Measurements from ENCODE around the gene TNFAIP8L2.
"Not testable (repeated sequence)": the region's sequence is repeated elsewhere in the genome, so short reads cannot be mapped to it uniquely, and the experiment has no call there.

GRCh38 chr1:151194894-151195594 lies 38.6 kb downstream of the TNFAIP8L2 start:
- not testable (repeated sequence) for TF ChIP-seq POLR2A (IDR thresholded peaks at IDR 0.05; ENCODE audit: low read depth, low read length); SPI1 (IDR thresholded peaks at IDR 0.05; ENCODE audit: low read depth, low read length); POLR2AphosphoS5 (IDR thresholded peaks at IDR 0.05; ENCODE audit: low read depth, low read length); TAF1 (IDR thresholded peaks at IDR 0.05; ENCODE audit: low read depth, low read length); POU2F2 (IDR thresholded peaks at IDR 0.05; ENCODE audit: low read depth, low read length); PAX5 (IDR thresholded peaks at IDR 0.05; ENCODE audit: insufficient read depth, low read length, severe bottlenecking)

All from GM12891 (cell line).